GM21381 (cell line): ENCODE results near the gene NME7.
"Not testable (repeated sequence)": the region's sequence is repeated elsewhere in the genome, so short reads cannot be mapped to it uniquely, and the experiment has no call there.

ENCODE experiments used
- ATAC-seq: cut with Tn5 transposase; IDR thresholded peaks from one replicate; pipeline ENCODE4 v1.9.1; 2021; ENCODE audit warnings: mild to moderate bottlenecking, moderate library complexity; ENCODE audit not compliant: unreplicated experiment

The NME7 gene

DNA sequence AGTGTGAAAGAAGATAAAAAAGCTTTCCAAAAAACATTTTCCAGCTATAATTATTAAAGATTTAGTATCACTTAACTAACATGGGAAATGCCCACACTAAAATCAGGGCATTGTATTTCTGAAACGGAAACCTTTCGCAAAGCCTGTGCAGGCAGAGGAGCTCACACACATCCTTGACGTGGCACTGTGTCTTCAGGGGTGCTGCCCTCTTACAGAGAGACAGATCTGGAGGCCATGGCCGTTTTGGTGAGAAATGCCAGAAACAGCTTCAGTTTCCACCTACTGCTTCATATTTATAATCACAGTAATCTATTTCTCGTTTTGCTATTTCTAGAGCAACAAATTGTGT, 234.4 kb downstream of the NME7 start:
- ATAC-seq, result no peak

- ATAC-seq, result no peak
These were observed 234.9 kb downstream of the NME7 start for GRCh38 chr1:169132512-169133227.

DNA sequence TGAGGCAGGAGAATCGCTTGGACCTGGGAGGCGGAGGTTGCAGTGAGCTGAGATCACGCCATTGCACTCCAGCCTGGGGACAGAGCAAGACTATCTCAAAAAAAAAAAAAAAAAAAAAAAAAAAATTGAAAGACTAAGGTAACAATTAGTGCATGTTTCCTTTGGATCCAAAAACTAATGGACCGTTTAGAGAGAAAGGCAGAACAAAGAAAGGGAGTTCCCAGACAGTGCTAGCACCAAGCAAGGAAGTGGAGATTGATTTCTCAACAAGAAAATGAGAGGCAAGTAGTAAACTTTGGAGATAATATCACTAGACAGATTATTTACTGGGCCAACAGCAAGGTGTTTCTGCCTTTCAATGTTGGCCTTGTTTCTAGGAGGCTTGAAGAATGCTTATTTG, 236.9 kb downstream of the NME7 start:
- no peak for ATAC-seq

- ATAC-seq, result no peak
These were observed 238.3 kb downstream of the NME7 start for GRCh38 chr1:169129109-169129784.

DNA sequence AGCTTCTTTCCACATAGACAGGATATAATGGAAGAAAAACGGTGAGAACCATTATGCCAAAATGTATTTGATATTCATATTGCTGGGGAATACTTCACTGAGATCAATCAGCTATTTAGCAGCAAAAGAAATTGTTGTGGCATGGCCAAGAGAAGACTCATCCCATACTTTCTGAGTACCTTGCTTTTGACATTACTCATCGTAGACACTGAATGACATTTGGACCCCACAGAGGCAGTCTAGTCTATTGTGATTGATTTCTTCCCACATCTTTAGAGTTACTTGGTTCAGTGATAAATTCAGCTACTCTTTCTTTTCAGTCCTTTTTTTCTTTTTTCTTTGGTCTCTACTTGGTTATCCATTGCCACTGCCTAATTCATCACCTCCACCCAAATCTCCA, 239.0 kb downstream of the NME7 start:
- ATAC-seq, result no peak

GRCh38 chr1:169127305-169127704, 240.3 kb downstream of the NME7 start:
- ATAC-seq, result no peak

- no peak for ATAC-seq
These were observed 241.3 kb downstream of the NME7 start for GRCh38 chr1:169126335-169126734.

DNA sequence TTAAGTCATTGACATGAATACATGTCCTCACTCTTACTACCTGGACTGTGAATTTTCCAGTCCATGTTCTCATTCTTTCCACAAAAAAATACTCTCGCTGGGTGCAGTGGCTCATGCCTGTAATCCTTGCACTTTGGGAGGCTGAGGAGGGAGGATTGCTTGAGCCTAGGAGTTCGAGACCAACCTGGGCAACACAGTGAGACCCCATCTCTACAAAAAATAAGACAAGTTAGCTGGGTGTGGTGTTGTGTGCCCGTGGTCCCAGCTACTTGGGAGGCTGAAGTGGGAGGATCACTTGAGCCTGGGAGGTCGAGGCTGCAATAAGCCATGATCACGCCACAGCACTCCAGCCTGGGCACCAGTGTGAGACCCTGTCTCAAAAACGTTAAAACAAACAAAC, 242.0 kb downstream of the NME7 start:
- not testable (repeated sequence) for ATAC-seq

GRCh38 chr1:169124459-169124858, 243.1 kb downstream of the NME7 start:
- ATAC-seq, result no peak

GRCh38 chr1:169122976-169123375, 244.6 kb downstream of the NME7 start:
- ATAC-seq, result no peak

- ATAC-seq, result no peak
These were observed 246.3 kb downstream of the NME7 start for GRCh38 chr1:169121146-169121923.

- ATAC-seq, result no peak
These were observed 247.5 kb downstream of the NME7 start for GRCh38 chr1:169120066-169120465.

- no peak for ATAC-seq
These were observed 248.2 kb downstream of the NME7 start for GRCh38 chr1:169119405-169119804.

- no peak for ATAC-seq
These were observed 249.4 kb downstream of the NME7 start for GRCh38 chr1:169118227-169118626.

DNA sequence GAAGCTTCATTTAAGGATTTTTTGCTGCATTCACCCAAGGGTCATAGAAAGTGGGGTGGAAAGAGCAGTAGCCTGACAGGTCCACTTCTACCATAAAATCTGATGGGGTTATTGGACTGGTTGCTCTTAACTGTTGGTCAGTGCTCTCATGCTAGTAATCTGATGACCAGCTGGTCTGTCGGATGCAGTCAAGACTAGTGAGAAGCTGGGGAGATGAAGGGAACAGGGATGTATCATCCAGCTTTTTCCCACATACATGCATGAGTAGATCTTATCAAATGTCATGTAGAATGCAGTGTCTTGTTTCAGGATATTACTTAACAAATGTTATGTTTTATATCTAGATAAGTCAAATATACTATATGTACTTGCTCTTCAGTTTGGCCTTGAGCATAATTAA, 250.0 kb downstream of the NME7 start:
- ATAC-seq, result no peak

DNA sequence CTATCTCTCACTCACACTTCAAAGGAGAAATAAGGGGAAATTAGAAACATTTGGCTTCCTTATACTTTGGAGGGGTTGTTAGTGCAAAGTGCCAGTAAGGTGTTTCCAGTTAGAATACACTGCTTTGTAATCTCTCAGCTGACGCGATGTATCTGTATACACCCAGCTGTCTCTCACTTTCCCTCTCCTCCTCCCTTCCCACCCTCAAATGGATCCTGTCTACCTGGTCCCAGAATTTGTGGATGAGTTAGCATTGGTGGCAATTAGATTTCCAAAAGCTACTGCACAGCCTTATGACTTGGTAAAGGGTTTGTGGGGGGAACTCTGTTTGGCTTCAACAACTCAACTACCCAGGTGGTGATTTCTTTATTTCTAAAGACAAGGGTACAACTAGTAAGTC, 250.6 kb downstream of the NME7 start:
- no peak for ATAC-seq

- peak; percentile 78 for ATAC-seq
These were observed 251.6 kb downstream of the NME7 start for GRCh38 chr1:169115891-169116585.

GRCh38 chr1:169113613-169114119, 253.9 kb downstream of the NME7 start:
- ATAC-seq, result no peak

GRCh38 chr1:169112241-169112640, 255.4 kb downstream of the NME7 start:
- ATAC-seq, result no peak

DNA sequence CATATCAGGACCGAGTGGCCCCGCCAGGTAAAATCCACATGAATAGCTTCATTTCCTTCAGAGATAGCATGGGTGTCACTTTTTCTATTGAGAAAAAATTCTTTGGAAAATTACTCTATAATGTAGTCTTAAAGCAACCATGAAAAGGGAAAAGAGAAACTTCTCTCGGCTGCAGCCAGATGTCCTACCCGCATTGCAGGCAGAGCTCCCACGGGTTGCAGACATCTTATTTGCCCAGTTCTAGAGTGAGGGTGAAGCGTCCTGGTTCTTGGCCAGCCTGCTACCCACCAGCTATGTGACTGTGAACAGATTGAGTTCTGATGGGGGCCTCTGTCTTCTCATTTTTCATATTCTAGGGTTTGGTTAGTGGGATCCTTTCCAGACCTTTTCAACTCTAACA, 256.1 kb downstream of the NME7 start:
- ATAC-seq, result no peak
